Tibial artery (tissue), 4 donors: ENCODE results near the gene PALB2.
A peak's percentile ranks its signal among the peaks of the same experiment; 100 is the strongest.

Source experiments
- DNase-seq, 2 donors: peaks; one replicate each; pipeline ENCODE4 v3.0.0-alpha.2; 2019
- H3K27ac ChIP-seq, 2 donors: fragments of 200-600 bp; sonication (generic) in 1 of 2; 1 replicate in 1 of 2; 2 replicates in 1 of 2; pipeline ENCODE4 v1.5.1; 2018 to 2019; ENCODE audit warnings: mild to moderate bottlenecking in 1 of 2
- H3K27me3 ChIP-seq, 2 donors: fragments of 200-600 bp; sonication (generic) in 1 of 2; one replicate each; pipeline versions ENCODE4 v1.5.1 to v1.6.0; 2016 to 2019
- H3K36me3 ChIP-seq, 3 donors: fragments of 200-600 bp; sonication (generic) in 2 of 3; one replicate each; pipeline ENCODE4 v1.5.1; 2016 to 2019; ENCODE audit warnings: mild to moderate bottlenecking in 2 of 3
- H3K4me1 ChIP-seq, 4 donors: fragments of 200-600 bp; sonication (generic) in 2 of 4; 1 replicate in 3 of 4; 2 replicates in 1 of 4; pipeline ENCODE4 v1.5.1; 2016 to 2019
- H3K4me3 ChIP-seq, 2 donors: fragments of 200-600 bp; sonication (generic) in 1 of 2; 1 replicate in 1 of 2; 2 replicates in 1 of 2; pipeline ENCODE4 v1.5.1; 2018 to 2019; ENCODE audit warnings: mild to moderate bottlenecking in 2 of 2
- H3K9me3 ChIP-seq, 3 donors: fragments of 200-600 bp; sonication (generic) in 1 of 3; one replicate each; pipeline ENCODE4 v1.5.1; 2016 to 2019
- CTCF ChIP-seq, 2 experiments: fragments of 200-600 bp in 1 of 2; fragments of 450-650 bp in 1 of 2; IDR thresholded peaks; one replicate each; pipeline ENCODE4 v1.5.1; 2017 to 2019; ENCODE audit warnings: antibody characterized with exemption in 2 of 2, mild to moderate bottlenecking in 1 of 2, moderate library complexity in 1 of 2
- intact Hi-C: fragments of 100-400 bp; cut with DNase I; formaldehyde crosslinking; loops from one replicate; pipeline ENCODE4 v1.15.0; 2023; ENCODE audit warnings: low total_unique reads

The PALB2 gene

GRCh38 chr16:23679986-23680336 is 38.9 kb upstream of the PALB2 start:
- intact Hi-C loops, result loop anchor here (10.0 kb wide), 1 partner anchor 355 kb away; no protein-coding TSS in a partner anchor
- H3K9me3 ChIP-seq, result no peaks in the 10 kb centered on the region
- no peak for DNase-seq
- no peak overlapping the region for H3K4me3 ChIP-seq
- no peak for TF ChIP-seq CTCF (IDR thresholded peaks at IDR 0.05)
- H3K27ac ChIP-seq, result no peak overlapping the region
- H3K27me3 ChIP-seq, result no peaks in the 10 kb centered on the region
- H3K36me3 ChIP-seq, result peaks cover 0 to 50% (median 25%) of the 10 kb centered on the region in 3 donors
- peaks cover 0 to 17% (median 13%) of the 10 kb centered on the region in 4 donors for H3K4me1 ChIP-seq

GRCh38 chr16:23679274-23679985 is 38.3 kb upstream of the PALB2 start:
- H3K36me3 ChIP-seq, result peaks cover 0 to 48% (median 25%) of the 10 kb centered on the region in 3 donors
- H3K9me3 ChIP-seq, result no peaks in the 10 kb centered on the region
- TF ChIP-seq CTCF (IDR thresholded peaks at IDR 0.05), result no peak
- intact Hi-C loops, result loop anchor here (10.0 kb wide), 1 partner anchor 355 kb away; no protein-coding TSS in a partner anchor
- DNase-seq, result no peak
- peak overlapping the region; percentile 52 to 53 for H3K4me3 ChIP-seq
- no peaks in the 10 kb centered on the region for H3K27me3 ChIP-seq
- H3K4me1 ChIP-seq, result peaks cover 0 to 17% (median 13%) of the 10 kb centered on the region in 4 donors
- H3K27ac ChIP-seq, result no peak overlapping the region

- Histone ChIP-seq H3K4me3 (peak within 1 kb of the TSS; percentile 52 to 53), H3K36me3 (peaks cover 0 to 47% (median 25%) of the 10 kb centered on the region in 3 donors), H3K27ac (peak within 1 kb of the TSS; percentile 33 to 60), H3K9me3 (no peaks in the 10 kb centered on the region), H3K27me3 (no peaks in the 10 kb centered on the region), H3K4me1 (peaks cover 0 to 17% (median 13%) of the 10 kb centered on the region in 4 donors)
- peak; percentile 16 to 17 for TF ChIP-seq CTCF (IDR thresholded peaks at IDR 0.05)
- intact Hi-C loops, result loop anchor here (10.0 kb wide), 1 partner anchor 356 kb away; no protein-coding TSS in a partner anchor
- DNase-seq, result peak; percentile 65 to 82
These were observed 37.5 kb upstream of the PALB2 start, which contains the start of gene PLK1 for GRCh38 chr16:23678430-23679273. Gene PLK1 (plus strand): TSS chr16:23678889. CDS start chr16:23678933, 44 bp downstream.

- intact Hi-C loops, result loop anchor here (10.0 kb wide), 1 partner anchor 358 kb away; no protein-coding TSS in a partner anchor
- H3K36me3 ChIP-seq, result peaks cover 0 to 42% (median 26%) of the 10 kb centered on the region in 3 donors
- no peaks in the 10 kb centered on the region for H3K27me3 ChIP-seq
- peaks cover 0 to 17% (median 13%) of the 10 kb centered on the region in 4 donors for H3K4me1 ChIP-seq
- DNase-seq, result no peak
- H3K9me3 ChIP-seq, result no peaks in the 10 kb centered on the region
- H3K27ac ChIP-seq, result no peak overlapping the region
- no peak overlapping the region for H3K4me3 ChIP-seq
- no peak for TF ChIP-seq CTCF (IDR thresholded peaks at IDR 0.05)
These were observed 35.9 kb upstream of the PALB2 start for GRCh38 chr16:23676924-23677480.

- H3K27me3 ChIP-seq, result no peaks in the 10 kb centered on the region
- no peak for DNase-seq
- H3K36me3 ChIP-seq, result peaks cover 18 to 47% (median 27%) of the 10 kb centered on the region in 3 donors
- H3K4me3 ChIP-seq, result no peak overlapping the region
- no peak overlapping the region for H3K27ac ChIP-seq
- peaks cover 0 to 13% (median 9%) of the 10 kb centered on the region in 4 donors for H3K4me1 ChIP-seq
- no peak for TF ChIP-seq CTCF (IDR thresholded peaks at IDR 0.05)
- H3K9me3 ChIP-seq, result no peaks in the 10 kb centered on the region
- intact Hi-C loops, result loop anchor here (10.0 kb wide), 1 partner anchor 361 kb away; no protein-coding TSS in a partner anchor
These were observed 33.0 kb upstream of the PALB2 start for GRCh38 chr16:23673971-23674614.
